ENCODE measurements around the gene PLXDC2.

The PLXDC2 gene

GRCh38 chr10:20144268-20144667, 328.0 kb downstream of the PLXDC2 start:
- DNase-seq (ENCODE audit: low read depth) = no peak
- TF ChIP-seq, protein P1, sequence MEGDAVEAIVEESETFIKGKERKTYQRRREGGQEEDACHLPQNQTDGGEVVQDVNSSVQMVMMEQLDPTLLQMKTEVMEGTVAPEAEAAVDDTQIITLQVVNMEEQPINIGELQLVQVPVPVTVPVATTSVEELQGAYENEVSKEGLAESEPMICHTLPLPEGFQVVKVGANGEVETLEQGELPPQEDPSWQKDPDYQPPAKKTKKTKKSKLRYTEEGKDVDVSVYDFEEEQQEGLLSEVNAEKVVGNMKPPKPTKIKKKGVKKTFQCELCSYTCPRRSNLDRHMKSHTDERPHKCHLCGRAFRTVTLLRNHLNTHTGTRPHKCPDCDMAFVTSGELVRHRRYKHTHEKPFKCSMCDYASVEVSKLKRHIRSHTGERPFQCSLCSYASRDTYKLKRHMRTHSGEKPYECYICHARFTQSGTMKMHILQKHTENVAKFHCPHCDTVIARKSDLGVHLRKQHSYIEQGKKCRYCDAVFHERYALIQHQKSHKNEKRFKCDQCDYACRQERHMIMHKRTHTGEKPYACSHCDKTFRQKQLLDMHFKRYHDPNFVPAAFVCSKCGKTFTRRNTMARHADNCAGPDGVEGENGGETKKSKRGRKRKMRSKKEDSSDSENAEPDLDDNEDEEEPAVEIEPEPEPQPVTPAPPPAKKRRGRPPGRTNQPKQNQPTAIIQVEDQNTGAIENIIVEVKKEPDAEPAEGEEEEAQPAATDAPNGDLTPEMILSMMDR (IDR thresholded peaks at IDR 0.05; ENCODE audit: control insufficient read depth, insufficient read depth, low read depth, low read length, missing control alignments) = no peak
- no peak overlapping the region for H3K4me3 ChIP-seq (ENCODE audit: control insufficient read depth, low read depth, low read length)

DNA sequence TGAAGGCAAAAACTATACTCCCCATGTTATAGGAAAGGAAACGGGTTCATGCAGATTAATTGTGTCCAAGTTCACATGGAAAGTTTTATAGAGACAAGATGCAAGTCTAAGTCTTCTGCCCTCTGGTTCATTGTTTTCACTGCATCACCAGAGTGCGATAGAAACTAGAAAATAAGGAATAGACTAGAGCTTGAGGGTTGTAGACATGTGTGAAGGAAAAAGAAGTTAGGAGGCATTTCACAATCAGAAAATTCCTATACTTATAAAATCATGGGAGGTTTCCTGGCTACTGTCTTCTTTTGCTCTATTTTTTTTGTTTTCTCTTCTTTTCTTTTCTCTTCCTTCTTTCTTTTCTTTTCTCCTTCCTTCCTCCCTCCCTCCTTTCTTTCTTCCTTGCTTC, 329.8 kb downstream of the PLXDC2 start:
- no peak overlapping the region for H3K4me3 ChIP-seq (ENCODE audit: control insufficient read depth, low read depth, low read length)
- TF ChIP-seq, protein P1 (IDR thresholded peaks at IDR 0.05; ENCODE audit: control insufficient read depth, insufficient read depth, low read depth, low read length, missing control alignments) = no peak
- DNase-seq (ENCODE audit: low read depth) = no peak

DNA sequence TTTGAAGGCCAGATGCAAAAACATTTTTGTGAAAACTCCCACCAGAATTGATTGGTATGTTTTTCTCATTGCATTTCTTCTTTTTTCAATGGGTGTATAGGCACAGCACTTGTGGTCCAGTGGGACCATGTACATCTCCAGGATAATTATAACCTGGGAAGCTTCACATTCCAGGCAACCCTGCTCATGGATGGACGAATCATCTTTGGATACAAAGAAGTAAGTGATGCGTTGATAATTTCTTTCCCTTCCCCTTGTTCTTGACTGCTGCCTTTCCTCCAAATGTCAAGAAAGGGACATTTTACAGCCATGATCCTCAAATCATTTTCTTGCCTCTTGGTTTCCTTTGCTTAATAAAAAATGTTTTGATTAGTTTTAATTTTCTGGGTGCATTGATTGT, 331.5 kb downstream of the PLXDC2 start:
- H3K4me3 ChIP-seq (ENCODE audit: control insufficient read depth, low read depth, low read length) = no peak overlapping the region
- DNase-seq (ENCODE audit: low read depth) = no peak
- TF ChIP-seq, protein P1 (IDR thresholded peaks at IDR 0.05; ENCODE audit: control insufficient read depth, insufficient read depth, low read depth, low read length, missing control alignments) = no peak

DNA sequence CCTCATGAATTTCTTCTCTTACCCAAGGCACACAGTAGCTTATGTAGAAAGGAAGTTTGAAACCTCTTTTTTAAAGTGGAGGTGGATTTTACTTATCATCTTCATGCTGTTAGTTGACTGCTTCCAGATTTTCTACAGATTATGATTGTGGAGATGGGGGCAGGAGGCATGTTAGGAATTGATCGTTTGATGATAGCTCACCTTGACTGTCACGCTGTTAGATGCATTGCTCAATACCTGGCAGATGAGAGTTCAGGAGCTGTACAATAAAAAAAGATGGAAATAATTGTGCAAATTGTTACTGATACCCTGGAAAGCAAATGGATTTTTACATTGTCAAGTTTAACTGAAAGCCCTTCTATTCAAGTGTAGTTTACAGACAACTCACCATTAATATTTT, 340.3 kb downstream of the PLXDC2 start:
- TF ChIP-seq, protein P1 (IDR thresholded peaks at IDR 0.05; ENCODE audit: control insufficient read depth, insufficient read depth, low read depth, low read length, missing control alignments) = no peak
- DNase-seq (ENCODE audit: low read depth) = no peak
- H3K4me3 ChIP-seq (ENCODE audit: control insufficient read depth, low read depth, low read length) = no peak overlapping the region

DNA sequence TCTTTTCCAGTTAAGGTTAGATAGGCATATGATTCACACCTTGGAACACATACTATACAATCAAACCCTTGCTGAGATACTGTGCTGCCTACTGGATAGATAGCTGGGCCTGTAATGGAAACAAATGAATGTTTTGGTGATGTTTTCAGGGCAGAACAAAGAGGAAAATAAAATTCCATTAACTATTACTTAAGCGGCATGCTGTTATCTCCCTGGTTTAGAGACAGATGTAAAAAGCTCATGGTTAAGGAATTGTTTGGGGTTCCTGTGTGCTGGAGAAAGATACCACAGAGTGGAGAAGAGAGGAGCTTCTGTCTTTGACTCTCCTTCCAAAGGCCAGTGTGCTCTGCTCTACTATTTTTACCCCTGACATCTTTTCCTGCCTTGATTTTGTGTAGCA, 341.1 kb downstream of the PLXDC2 start:
- TF ChIP-seq, protein P1 (IDR thresholded peaks at IDR 0.05; ENCODE audit: control insufficient read depth, insufficient read depth, low read depth, low read length, missing control alignments) = no peak
- DNase-seq (ENCODE audit: low read depth) = no peak
- H3K4me3 ChIP-seq (ENCODE audit: control insufficient read depth, low read depth, low read length) = no peak overlapping the region

DNA sequence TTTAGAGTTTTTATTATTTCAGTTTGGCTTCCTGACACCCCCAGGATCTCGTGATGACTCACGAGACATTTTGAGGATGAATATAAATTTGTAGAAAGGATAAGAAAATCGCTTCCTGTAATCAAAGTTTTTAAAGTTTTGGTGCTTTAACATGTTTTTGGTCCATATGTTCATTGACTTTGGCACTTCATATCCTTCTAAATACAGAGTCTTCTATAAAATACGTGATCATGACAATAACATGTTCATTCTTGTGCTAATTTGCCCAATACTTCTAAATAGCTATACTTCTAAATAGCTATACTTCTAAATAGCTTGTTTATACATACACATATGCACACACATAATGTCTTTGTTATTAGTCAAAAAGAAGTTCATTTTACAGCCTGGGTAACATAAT, 341.9 kb downstream of the PLXDC2 start:
- no peak for DNase-seq (ENCODE audit: low read depth)
- TF ChIP-seq, protein P1 (IDR thresholded peaks at IDR 0.05; ENCODE audit: control insufficient read depth, insufficient read depth, low read depth, low read length, missing control alignments) = no peak
- H3K4me3 ChIP-seq (ENCODE audit: control insufficient read depth, low read depth, low read length) = no peak overlapping the region

- TF ChIP-seq, protein P1 (IDR thresholded peaks at IDR 0.05; ENCODE audit: control insufficient read depth, insufficient read depth, low read depth, low read length, missing control alignments) = no peak
- DNase-seq (ENCODE audit: low read depth) = no peak
- H3K4me3 ChIP-seq (ENCODE audit: control insufficient read depth, low read depth, low read length) = no peak overlapping the region
Measured at GRCh38 chr10:20162123-20162522, 345.9 kb downstream of the PLXDC2 start.
